Femur (tissue), 1 donor: ENCODE measurements around the gene CAMTA1.
"Not testable (repeated sequence)": the region's sequence is repeated elsewhere in the genome, so short reads cannot be mapped to it uniquely, and the experiment has no call there.

ENCODE experiments used
- DNase-seq: peaks from one replicate; pipeline ENCODE4 v3.0.0-alpha.2; 2017

Gene CAMTA1

DNA sequence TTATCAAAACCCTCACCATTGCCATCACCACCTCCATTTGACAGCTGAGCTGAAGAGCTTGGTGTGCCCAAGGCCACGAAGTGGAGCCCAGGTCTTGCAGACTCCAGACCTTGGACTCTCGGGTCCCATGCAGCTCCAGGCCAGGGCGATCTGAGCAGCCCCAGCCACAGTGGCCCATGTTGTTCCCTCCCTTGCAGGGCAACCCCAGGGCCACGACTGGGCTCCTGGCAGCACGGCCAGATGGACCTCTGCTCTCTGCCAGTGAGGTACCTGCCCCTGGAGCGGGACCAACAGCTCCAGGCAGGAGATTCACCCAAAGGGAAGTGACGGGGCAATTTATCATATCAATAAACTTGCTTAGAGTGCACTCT is 803.2 kb downstream of the CAMTA1 start:
- DNase-seq = no peak

DNA sequence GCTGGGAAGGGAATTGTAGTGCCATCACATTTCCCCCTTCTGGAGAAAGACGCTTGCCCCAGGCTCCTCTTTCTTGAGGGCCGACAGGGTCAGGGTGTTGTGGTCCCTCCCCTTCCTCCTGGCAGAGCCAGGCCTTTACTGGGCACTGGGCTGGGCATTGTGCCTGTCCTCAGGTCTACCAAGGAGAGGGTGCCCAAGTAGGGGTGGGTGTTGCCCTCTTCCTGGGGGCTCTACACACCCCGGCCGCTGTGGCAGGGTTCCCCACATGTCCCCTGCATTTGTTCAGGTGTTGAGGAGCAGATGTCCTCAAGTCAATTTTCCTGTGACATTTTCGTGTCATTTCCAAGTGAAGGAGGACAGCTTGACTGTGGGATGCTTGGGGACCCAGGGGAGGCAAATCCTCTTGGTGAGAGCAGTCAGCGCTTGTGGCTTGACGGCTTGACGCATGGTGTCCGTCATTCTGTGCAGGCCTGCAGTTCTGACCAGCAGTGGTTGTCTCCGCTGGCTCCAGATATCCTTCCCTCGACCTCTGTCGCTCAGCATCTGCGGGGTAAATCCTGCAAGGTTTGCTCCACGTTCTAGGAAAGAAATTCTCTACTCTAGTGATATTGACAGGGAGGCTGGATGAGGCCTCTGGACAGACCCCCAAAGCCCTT is 804.0 kb downstream of the CAMTA1 start:
- no peak for DNase-seq

DNA sequence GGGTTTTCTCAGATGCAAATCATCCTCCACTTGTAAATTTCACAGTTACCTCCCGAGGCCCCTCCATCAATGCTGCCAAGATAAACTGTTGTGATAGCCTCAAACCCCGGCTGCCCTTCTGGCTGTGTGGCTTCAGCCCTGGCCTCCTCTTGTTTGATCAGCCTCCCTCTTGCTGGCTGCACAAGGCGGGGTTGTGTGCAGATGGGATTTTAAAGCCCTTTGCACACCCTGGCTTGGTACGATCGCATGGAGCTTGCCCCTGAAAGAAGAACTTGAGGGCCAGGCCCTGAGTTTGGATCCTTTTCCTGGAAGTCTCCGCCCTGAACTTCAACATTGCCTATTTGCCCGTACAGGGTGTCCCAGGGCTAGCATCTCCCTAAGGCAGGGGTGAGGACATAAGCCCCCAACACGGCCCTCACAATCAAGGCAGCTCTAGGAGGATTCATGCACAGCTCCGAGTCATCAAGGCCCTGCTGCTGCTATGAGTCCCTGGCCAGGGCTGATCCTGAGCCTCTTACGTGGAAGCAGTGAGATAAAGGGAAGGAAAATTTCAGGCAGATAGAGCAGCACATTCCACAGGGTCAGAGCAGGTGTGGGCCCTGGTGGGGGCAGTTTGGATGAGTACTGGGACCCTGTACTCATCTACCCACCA is 804.6 kb downstream of the CAMTA1 start:
- DNase-seq = no peak

DNA sequence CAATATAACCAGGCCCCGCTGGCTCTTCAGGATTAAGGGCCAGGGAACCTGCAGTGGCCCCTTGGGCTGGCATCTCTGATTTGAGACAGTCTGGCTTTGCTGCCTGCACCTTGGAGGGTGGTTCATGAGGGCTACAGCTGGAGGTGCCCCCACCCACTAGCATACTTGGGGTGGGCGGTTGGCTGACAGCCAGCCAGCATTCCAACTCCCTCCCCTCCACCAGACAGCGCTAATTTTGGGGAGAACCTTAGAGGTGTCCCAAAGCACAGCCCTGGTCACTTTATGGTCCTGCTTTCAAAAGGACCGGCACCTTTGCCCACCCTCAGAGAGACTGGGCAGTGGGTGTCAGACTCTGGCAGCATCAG is 805.2 kb downstream of the CAMTA1 start:
- no peak for DNase-seq

DNA sequence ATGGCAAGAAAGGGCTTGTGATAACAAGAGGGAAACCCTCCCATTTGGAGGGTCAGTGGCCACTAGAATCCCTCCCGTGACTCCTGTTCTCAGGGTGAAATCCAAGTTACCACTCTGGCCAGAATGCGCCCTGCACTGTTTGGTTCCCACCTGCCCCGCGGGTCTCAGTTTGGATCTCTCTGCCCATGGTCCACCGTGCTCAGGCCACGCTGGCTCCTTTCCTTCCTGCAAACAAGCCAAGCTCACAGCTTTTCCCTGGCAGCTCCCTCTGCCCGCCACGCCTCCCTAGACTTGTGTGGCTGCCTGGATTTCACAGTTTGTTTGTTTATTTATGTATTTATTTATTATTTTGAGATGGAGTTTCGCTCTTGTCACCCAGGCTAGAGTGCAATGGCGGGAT is 806.3 kb downstream of the CAMTA1 start:
- no peak for DNase-seq

DNA sequence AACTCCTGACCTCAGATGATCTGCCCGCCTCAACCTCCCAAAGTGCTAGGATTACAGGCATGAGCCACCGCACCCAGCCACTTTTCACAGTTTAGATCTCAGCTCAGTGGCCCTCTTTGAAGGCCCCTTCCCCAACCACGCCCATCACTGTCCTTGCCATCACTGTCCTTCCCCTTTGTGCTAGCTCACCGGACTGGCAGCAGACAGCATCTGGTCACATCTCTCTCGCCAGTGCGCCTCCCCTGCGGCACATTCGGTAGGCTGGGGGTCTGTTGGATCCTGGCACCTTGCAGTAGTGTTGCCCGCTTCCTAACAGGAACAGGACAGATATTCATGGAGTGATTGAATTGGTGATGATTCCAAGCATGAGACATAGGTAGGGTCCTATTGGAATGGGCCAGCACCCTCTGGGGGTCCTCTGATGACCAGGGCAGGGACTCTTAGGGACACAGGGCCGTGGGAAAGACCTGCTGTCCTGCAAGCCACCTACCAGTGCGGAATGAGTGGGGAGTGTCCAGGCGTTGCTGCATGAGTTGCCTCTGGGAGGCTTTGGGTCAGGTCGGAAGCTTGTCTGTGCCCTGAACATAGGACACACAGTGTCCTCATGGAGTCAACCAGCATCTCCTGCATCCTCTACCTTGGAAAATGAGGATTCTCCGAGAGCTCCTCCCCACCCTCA is 807.0 kb downstream of the CAMTA1 start:
- no peak for DNase-seq

DNA sequence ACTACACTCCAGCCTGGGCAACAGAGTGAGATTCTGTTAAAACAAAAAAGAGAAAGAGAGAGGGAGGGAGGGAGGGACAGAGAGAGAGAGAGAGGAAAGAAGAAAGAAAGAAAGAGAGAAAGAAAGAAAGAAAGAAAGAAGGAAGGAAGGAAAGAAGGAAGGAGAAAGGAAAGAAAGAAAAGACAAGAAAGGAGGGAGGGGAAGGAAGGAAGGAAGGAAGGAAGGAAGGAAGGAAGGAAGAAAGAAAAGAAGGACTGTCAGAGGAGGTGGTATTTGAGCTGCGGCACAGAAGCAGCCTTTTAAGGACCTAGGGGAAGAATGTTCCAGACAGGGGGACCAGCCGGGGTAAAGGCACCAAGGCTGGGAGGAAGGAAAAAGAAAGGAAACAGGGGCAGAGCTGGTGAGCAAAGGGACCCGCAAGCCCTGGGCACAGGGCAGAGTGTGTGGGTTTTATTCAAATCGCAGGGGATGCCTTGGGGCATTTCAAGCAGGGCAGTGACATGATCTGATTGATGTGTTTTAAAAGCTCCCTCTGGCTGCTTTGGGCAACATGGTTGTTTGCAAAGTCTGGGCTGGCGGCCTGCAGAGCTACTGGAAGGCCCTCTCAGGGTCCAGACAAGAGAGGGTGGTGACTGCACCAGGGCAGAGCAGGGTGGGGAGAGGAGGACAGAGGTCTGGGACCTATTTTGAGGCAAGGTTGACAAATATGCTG is 808.9 kb downstream of the CAMTA1 start:
- DNase-seq = no peak

DNA sequence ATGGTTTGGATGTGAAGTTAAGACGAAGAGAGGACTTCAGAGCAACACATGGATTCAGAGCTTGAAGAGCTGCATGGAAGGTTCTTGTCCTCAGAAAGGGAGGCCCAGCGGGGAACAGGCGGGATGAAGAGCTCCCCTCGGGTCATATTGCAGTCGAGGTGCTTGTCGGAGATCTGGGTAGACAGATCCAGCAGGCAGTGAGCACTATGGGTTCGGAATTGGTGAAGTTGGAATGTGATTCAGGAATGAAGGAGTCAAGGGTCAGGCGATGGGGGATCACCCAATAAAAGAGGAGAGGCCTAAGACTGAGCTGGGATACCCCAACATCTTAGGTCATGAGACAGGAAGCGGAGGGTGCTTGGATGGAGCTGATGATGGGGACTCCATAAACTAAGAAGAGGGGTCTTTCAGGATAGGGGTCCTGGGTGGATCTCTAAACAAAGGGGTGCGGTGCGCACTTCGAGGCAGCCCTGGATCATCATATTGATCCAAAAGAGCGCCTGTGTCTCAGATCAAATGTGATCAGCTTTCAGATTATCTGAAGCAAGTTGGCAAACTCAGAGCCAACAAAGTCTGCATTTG is 809.6 kb downstream of the CAMTA1 start:
- DNase-seq = no peak

DNA sequence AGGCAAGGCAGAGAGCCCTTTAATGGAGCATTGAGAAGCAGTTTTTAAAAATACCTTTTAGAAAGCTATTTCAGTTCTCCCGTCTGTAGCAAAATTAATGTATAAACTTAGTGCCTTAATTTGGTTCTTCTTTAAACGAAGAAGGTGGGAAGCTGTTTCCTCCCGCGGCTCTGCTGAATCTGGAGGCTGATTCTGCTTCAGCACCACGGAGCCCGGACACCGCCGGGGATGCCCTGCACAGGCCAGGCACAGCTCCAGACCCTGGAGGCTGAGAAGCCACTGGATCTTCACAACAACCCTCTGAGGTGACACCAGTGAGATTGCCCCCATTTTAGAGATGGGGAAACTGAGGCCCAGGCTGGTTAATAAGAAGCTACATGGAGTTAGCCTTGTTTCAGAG is 810.1 kb downstream of the CAMTA1 start:
- DNase-seq = no peak

DNA sequence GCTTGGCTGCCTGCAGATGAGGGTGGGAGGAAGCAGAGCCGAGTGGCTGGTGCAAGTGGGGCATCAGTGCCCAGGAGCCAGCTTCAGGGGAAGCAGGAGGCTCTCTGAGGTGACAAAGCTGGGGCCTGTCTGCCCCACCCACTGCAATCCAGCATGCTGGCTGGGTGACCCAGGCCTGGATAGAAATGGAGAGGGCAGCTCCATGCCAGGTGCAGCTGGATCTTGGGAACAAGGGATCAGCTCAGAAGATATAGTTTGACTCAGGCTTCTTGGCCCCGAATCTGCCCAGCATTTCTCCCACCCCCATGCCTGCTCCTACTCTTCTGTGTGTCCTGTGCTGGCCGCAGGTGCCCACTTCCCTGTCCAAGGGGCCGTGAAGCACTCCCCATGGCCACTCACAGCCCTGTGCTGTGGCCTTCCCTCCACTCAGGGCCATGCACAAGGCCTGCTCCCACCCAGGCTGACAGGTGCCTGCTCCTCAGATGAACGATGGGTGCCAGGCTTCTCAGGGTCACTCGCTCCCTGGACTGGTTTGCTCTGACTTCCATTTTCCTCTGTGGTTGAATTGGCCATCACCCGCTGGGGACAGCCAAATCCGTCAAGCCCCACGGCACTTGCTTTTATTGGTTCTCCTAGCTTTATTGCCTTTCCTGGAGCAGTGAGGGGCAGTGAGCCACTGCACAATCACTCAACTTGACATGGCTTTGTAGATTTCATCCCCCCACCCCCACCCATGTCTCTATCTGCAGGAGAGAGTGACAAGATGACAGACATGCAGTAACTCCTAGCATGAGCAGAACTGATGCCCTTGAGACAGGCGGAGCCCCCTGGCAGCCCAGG is 811.1 kb downstream of the CAMTA1 start:
- no peak for DNase-seq

DNA sequence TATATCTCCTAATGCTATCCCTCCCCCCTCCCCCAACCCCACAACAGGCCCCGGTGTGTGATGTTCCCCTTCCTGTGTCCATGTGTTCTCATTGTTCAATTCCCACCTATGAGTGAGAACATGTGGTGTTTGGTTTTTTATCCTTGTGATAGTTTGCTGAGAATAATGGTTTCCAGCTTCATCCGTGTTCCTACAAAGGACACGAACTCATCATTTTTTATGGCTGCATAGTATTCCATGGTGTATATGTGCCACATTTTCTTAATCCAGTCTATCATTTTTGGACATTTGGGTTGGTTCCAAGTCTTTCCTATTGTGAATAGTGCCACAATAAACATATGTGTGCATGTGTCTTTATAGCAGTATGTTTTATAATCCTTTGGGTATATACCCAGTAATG is 812.8 kb downstream of the CAMTA1 start:
- not testable (repeated sequence) for DNase-seq

DNA sequence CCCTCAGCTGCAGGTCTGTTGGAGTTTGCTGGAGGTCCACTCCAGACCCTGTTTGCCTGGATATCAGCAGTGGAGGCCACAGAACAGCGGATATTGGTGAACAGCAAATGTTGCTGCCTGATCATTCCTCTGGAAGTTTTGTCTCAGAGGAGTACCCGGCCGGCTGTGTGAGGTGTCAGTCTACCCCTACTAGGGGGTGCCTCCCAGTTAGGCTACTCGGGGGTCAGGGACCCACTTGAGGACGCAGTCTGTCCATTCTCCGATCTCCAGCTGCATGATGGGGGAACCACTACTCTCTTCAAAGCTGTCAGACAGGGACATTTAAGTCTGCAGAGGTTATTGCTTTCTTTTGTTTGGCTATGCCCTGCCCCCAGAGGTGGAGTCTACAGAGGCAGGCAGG is 819.7 kb downstream of the CAMTA1 start:
- not testable (repeated sequence) for DNase-seq

DNA sequence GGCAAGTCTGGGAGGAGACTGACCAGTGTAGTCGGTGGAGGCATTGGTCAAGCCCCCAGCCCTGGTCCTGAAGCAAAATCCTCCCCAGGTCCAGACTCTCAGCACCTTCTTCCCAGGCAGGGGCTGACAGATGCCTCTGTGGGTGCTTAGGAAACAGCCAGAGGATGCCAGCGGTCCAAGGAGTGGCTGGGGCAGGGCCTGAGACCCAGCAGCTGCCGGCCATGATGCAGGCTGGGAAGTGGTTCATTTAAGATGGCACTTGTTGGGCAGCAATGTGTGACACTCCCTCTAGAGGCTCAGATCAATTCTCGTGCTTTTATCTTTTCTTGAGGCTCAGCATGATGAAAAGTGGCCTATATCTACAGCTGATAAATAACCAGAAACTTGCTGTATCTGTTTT is 820.8 kb downstream of the CAMTA1 start:
- no peak for DNase-seq

DNA sequence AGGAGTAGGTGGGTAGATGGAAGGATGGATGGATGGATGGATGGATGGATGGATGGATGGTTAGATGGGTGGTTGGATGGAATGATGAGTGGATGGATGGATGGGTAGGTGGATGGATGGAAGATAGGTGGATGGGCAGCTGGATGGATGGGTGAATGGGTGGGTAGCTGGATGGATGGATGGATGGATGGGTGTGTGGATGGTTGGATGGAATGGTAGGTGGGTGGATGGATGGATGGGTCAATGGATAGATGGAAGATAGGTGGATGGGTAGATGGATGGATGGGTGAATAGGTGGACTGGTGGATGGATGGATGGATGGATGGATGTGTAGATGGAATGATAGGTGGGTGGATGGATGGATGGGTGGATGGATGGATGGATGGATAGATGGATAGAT is 821.8 kb downstream of the CAMTA1 start:
- DNase-seq = no peak

DNA sequence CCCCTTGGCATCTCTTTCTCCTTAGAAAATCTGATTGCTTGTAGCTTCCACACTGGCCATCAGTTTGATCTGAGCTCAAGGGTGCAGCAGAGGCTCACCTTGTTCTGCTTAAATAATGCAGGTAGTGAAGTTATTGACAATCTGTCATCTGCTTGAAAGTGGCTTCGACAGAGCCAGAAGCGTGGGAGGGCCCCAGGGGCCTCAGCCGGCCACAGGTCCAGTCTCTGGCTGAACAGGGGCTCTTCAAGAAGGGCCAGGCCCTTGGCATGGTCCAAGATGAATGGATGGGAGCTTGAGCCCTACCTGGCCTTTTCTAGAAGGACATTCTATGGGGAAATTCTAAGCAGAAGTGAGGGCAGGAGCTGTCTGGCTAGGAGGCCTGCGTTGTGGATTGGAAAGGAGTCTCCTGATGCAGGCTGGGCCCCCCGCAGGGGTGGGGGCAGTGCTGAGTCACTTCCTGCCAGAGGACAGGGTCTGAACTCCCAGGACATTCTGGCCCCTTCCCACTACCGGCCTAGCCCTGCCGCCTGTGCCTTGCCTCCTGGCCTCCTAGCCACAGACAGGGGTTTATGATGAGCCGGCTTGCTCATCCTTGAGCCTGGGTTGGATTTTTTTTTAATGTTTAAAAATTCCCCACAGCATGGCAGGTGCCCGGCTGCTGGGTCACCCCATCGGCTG is 823.5 kb downstream of the CAMTA1 start:
- DNase-seq = no peak

DNA sequence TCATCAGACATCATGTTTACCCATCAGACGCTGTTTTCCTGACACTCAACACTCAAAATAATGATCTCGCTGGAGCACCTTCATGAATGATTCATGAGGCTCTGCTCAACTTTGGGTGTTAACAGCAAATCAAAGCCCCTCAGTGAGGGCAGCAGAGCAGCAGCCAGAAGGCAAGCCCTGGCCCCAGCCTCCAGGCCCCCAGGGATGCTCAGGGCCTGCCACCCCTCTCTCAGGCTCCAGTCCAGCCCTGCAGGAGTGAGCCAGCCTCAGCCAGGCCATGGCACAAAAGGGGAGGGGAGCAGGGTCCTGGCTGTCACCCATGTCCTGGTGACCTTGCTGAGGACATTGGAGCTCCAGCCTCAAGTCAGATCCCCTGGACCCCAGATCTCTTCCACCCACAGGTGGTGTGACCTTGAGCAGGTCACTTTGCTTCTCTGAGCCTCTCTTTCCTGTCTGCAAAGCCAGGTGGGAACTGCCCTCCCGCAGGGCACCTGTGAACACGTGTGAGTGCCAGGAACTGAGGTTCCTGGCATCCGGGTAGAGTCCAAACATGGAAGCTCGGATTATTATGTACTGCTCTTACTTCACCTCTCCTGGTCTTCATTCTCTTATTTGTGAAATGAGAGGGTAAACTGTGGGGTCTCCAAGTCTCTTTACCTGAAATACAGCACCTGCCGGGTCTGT is 824.2 kb downstream of the CAMTA1 start:
- DNase-seq = no peak

DNA sequence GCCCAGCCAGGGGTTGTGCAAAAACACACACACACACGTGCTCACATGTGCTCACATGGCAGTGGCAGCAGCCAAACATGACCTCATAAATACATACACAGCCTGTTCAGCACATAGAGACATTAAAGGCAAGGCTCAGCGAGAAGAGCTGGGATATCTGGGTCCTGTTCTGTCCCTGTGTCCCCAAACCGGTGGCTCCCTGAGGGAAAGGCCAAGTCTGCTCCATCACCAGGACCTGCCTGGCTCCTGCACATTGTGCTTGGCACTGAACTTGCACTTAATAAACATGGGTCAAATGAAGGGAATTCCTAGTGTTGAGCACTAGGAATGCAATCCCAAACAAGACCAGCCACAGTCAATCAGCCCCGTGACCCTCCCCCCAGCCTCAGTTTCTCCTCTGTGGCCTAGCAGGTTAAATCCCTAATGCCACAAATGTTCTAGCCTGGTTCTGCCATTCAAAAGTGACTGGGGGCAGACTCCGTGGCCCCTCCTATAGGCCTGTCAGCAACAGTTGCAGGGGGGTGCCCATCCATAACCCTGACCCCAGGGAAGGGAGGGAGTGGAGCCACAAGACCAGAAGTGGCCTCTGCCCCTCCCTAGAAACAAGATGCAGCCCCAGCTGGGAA is 825.0 kb downstream of the CAMTA1 start:
- DNase-seq = no peak

DNA sequence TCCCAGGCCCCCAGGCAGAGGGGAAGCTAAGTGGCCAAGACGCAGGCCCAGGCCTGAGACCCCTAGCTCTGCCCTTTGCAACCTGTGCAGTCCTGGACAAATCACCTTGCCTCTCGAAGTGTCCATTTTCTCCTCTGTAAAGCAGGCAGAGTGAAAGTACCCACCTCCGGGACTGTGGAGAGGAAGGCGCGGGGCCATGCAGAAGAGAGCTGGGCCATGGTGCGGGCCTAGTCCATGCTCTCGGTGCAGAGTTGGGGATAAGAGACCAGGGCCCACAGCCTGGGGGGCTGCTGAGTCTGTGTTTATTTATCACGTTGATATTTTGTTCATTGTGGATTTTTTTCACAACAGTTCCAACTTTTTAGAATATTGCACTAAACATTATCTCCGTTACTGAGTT is 825.7 kb downstream of the CAMTA1 start:
- DNase-seq = no peak

DNA sequence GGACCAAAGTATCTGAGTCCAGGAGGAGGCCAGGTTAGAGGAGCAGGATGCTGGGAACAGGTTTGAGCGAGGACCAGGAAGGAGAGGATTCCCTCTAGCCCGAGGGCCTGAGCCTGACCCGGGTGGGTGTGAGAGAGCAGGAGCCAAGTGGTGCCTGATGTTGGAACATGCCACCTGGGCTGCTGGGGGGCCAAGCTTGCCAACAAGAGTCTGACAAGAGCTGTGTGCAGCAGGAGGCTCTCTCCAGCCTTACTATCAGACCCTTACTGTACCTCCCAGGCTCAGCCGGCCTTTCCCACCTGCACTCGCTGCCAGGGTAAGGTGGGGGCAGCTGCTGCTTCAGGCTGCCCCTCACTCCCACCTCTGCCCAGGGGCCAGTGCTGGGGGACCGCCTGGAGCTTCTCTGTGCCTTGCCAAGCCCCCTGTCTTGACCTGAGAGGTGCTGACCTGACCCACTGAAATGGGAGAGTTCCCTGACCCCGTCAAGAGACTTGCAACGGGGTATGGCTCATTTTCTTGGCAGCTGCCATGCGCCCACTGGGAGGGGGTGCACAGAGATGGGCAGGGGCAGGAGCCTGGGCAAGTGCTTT is 826.3 kb downstream of the CAMTA1 start:
- DNase-seq = no peak

DNA sequence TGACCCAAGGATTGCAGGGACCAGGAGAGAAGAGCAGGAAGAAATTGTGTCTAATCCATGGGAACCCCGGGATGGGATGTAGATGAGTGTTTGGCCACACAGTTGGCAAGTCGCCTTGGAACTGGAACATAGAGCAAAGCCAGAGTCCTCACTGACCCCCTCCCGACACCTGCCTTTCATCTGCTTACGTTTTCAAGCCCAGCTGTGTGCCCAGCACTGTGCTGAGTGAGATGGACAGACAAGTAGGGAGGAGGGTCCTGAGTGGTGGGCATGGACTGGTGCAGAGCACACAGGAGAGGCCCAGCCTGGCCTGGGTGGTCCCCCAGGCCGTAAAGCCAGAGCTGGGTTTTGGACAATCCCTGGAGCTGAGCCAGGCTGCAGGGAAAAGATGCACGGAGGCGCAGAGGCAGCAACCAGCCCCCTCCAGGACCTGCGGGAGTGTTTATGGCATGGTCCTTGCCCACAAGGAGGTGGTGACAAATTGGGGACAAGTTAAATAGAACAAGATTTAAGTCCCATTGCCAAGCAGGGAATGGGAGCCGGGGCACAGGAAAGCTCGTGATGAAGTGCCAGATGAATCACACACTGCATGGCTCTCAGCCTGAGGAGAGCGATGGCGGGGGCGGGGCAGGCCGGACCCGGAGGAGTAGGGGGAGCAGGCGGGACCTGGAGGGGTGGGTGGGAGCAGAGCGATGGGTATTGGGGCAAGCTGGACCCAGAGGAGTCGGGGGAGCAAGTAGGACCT is 828.0 kb downstream of the CAMTA1 start:
- no peak for DNase-seq
